HepG2 (cell line): Measurements from ENCODE around the gene KCNK7. TPM values are rescaled to one million over a fixed set of nuclear protein-coding genes. Genes with fewer than 3 reads are reported as not detected.

Experiments
- CBX2 ChIP-seq, 2 experiments: fragments of 200-600 bp in 1 of 2; sonication (generic); formaldehyde crosslinking in 1 of 2; IDR thresholded peaks; 2 replicates each; pipeline versions ENCODE4 v1.7.0 to v1.8.1; 2018 to 2022; ENCODE audit warnings: low read depth in 2 of 2, low read length in 1 of 2, mild to moderate bottlenecking in 1 of 2, missing genetic modification reagents in 1 of 2
- CREBL2 ChIP-seq: sonication (generic); formaldehyde crosslinking; IDR thresholded peaks from 2 replicates; pipeline ENCODE4 v1.8.1; 2023; ENCODE audit warnings: missing genetic modification reagents, mild to moderate bottlenecking, borderline replicate concordance
- HNF1B ChIP-seq: sonication (generic); formaldehyde crosslinking; IDR thresholded peaks from 2 replicates; pipeline ENCODE4 v1.5.1; 2020; ENCODE audit warnings: mild to moderate bottlenecking, moderate library complexity, missing genetic modification reagents
- HOXA7 ChIP-seq: sonication (generic); formaldehyde crosslinking; IDR thresholded peaks from 2 replicates; pipeline ENCODE4 v1.8.1; 2022; ENCODE audit warnings: mild to moderate bottlenecking, missing genetic modification reagents, moderate library complexity
- KDM2A ChIP-seq: sonication (generic); formaldehyde crosslinking; IDR thresholded peaks from 2 replicates; pipeline ENCODE4 v1.4.0; 2020; ENCODE audit warnings: low read depth, missing genetic modification reagents, borderline replicate concordance
- MXD1 ChIP-seq: sonication (generic); formaldehyde crosslinking; IDR thresholded peaks from 2 replicates; pipeline ENCODE4 v1.4.0; 2020; ENCODE audit warnings: mild to moderate bottlenecking, missing genetic modification reagents
- NONO ChIP-seq, 2 experiments: fragments of 450-650 bp in 1 of 2; sonication (generic) in 1 of 2; formaldehyde crosslinking in 1 of 2; IDR thresholded peaks in 1 of 2; conservative IDR thresholded peaks in 1 of 2; 2 replicates each; pipeline versions ENCODE4 v1.6.1 to v1.8.0; 2017 to 2022; ENCODE audit warnings: mild to moderate bottlenecking in 1 of 2, missing genetic modification reagents in 1 of 2, moderate library complexity in 1 of 2
- NR2C2 ChIP-seq: sonication (generic); formaldehyde crosslinking; IDR thresholded peaks from 2 replicates; pipeline ENCODE4 v1.4.0; 2020; ENCODE audit warnings: missing genetic modification reagents, mild to moderate bottlenecking, moderate library complexity, borderline replicate concordance
- PCBP1 ChIP-seq: fragments of 200-400 bp; formaldehyde crosslinking; IDR thresholded peaks from 2 replicates; pipeline ENCODE4 v1.6.1; 2017; ENCODE audit warnings: mild to moderate bottlenecking, low read depth, low read length, borderline replicate concordance
- RBM39 ChIP-seq: fragments of 200-400 bp; formaldehyde crosslinking; IDR thresholded peaks from one replicate; pipeline ENCODE4 v1.6.1; 2018; ENCODE audit warnings: antibody characterized with exemption, mild to moderate bottlenecking, low read depth, low read length; ENCODE audit not compliant: poor library complexity, severe bottlenecking
- SMC3 ChIP-seq: IDR thresholded peaks from 2 replicates; pipeline ENCODE4 v1.6.1; 2011; ENCODE audit warnings: low read length, improper control_type of control experiment
- STAG1 ChIP-seq: sonication (generic); formaldehyde crosslinking; IDR thresholded peaks from 2 replicates; pipeline ENCODE4 v1.4.0; 2020; ENCODE audit warnings: missing genetic modification reagents
- ZFP91 ChIP-seq: sonication (generic); formaldehyde crosslinking; IDR thresholded peaks from 2 replicates; pipeline ENCODE4 v1.9.0; 2022; ENCODE audit warnings: missing genetic modification reagents, mild to moderate bottlenecking, borderline replicate concordance
- ZNF605 ChIP-seq: sonication (generic); formaldehyde crosslinking; IDR thresholded peaks from 2 replicates; pipeline ENCODE4 v1.8.0; 2022; ENCODE audit warnings: mild to moderate bottlenecking, missing genetic modification reagents
- ZNF687 ChIP-seq: sonication (generic); formaldehyde crosslinking; IDR thresholded peaks from 2 replicates; pipeline ENCODE4 v1.5.1; 2020; ENCODE audit warnings: mild to moderate bottlenecking, missing genetic modification reagents, moderate library complexity
- ZNF761 ChIP-seq: sonication (generic); formaldehyde crosslinking; conservative IDR thresholded peaks from 2 replicates; pipeline ENCODE4 v1.4.0; 2020; ENCODE audit warnings: mild to moderate bottlenecking, missing genetic modification reagents
- ZSCAN21 ChIP-seq: sonication (generic); formaldehyde crosslinking; IDR thresholded peaks from 2 replicates; pipeline ENCODE4 v1.8.0; 2022; ENCODE audit warnings: mild to moderate bottlenecking, missing genetic modification reagents, moderate library complexity, borderline replicate concordance
- polyA plus RNA-seq, 8 experiments: library from polyadenylated mRNA; depleted of rRNA in 3 of 8; stranded (reverse) in 7 of 8; unstranded in 1 of 8; fragments of >200 nt; fragmentation: Illumina TruSeq in 4 of 8; extraction: Trizol in 4 of 8; gene quantifications; 2 replicates each; pipeline versions ENCODE4 v1.2.1 to v1.2.3, GENCODE V29; 2011 to 2016; ENCODE audit warnings: low read depth in 4 of 8, missing spikeins in 1 of 8, mixed read lengths in 1 of 8; ENCODE audit not compliant: insufficient read depth in 1 of 8
- total RNA-seq, 5 experiments: library from RNA; depleted of rRNA; stranded (reverse); fragments of >200 nt; fragmentation: Illumina TruSeq; extraction: Trizol; gene quantifications; 2 replicates each; pipeline ENCODE4 v1.2.3, GENCODE V29; 2016; ENCODE audit warnings: low read depth in 1 of 5

The KCNK7 gene
- total and polyA plus RNA-seq, 2 of the 13 experiments (the other 11 are each of a cell fraction or from before 2014, with no cell fraction given): 0.11 TPM; not detected in 1

- TF ChIP-seq HOXA7 (CRISPR knock-in tag): no peak
- no peak for TF ChIP-seq ZNF761 (CRISPR knock-in tag)
- TF ChIP-seq ZNF687 (CRISPR knock-in tag): peak; percentile 65
- TF ChIP-seq KDM2A (CRISPR knock-in tag): peak; percentile 50; the same call in 1 of the 2 replicates
- TF ChIP-seq CREBL2 (CRISPR knock-in tag): no peak
- TF ChIP-seq NONO (IDR thresholded peaks at IDR 0.05): no peak
- TF ChIP-seq NONO (CRISPR knock-in tag; conservative IDR thresholded peaks at IDR 0.05): 0 out of 2 replicates have a peak, but pooled peaks have one; percentile 40
- peak; percentile 16; the same call in 1 of the 2 replicates for TF ChIP-seq NR2C2 (CRISPR knock-in tag)
- TF ChIP-seq STAG1 (CRISPR knock-in tag): peak; percentile 78
- TF ChIP-seq SMC3: peak; percentile 40; the same call in 1 of the 2 replicates
- TF ChIP-seq RBM39: no peak
- peak; percentile 65; the same call in 1 of the 2 replicates for TF ChIP-seq HNF1B (CRISPR knock-in tag)
- 0 out of 2 replicates have a peak, but pooled peaks have one; percentile 24 for TF ChIP-seq MXD1 (CRISPR knock-in tag)
- TF ChIP-seq CBX2 (IDR thresholded peaks at IDR 0.05; ENCODE audit: low read depth, low read length): no peak
- no peak for TF ChIP-seq CBX2 (CRISPR knock-in tag; IDR thresholded peaks at IDR 0.05; ENCODE audit: low read depth)
- TF ChIP-seq ZNF605 (CRISPR knock-in tag): 0 out of 2 replicates have a peak, but pooled peaks have one; percentile 61
- 0 out of 2 replicates have a peak, but pooled peaks have one; percentile 14 for TF ChIP-seq ZFP91 (CRISPR knock-in tag)
- TF ChIP-seq ZSCAN21 (CRISPR knock-in tag): 0 out of 2 replicates have a peak, but pooled peaks have one; percentile 26
- TF ChIP-seq PCBP1: 0 out of 2 replicates have a peak, but pooled peaks have one; percentile 30
Measured at GRCh38 chr11:65588199-65589054, 7.2 kb downstream of the KCNK7 start (continued).
